ENCODE data around the gene CABLES1.

CABLES1 gene

DNA sequence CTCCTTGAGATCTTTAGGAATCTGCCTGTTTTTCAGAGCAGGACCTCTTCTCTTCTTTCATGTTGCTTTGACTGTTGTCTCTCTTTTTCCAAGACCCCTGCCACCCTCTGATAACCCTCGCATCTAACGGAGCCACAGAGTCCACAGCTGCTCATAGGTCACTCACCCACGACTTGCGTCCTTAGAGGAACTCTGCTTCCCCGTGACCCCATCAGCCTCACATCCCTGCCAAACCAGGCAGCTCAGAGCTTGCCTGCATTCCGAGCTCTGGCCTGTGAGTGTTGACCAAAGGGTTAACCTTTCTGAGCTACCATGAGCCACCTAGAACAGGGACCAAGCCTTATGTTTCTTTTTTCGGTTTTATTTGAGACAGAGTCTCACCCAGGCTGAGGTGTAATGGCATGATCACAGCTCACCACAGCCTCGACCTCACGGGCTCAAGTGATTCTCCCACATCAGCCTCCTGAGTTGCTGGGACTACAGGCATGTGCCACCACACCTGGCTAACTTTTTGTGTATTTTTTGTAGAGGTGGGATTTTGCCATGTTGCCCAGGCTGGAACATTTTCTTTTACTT is 36.4 kb downstream of the CABLES1 start:
- no peak for DNase-seq

DNA sequence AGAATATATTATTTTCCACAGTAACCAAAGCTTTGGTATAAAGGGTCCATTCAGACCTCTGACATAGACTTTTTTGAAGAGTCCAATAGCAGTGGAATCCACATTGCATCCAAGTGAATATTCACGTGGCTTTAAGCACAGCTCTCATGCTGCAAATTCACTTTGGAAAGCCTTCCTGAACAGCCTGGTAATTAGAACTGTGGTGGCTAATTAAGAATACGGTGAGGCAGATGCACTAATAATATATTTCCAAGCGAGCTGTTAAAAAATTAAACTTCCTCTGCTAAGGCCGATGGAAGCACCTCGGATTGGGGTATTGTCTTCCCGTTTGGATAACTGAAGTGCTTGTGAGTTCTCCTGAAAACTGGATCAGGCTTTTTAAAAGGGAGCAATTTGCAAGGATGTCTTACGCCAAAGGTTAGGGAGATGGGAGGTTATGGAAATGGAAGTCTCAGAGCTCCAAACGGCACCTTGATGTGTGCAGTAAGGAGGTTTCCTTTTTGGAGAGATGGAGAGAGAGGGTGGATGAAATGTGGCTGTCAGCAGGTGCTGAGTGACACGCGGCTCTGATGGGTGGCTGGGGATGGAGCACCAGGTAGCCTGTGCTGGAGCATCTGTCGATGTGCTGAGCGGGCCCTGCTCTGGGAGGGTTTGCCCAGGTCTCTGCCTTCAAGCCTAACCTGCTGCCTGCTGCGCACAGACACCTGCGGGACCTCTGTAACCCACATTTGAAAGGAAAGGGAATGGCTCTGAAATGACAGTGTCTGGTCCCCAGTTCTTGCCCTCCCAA is 37.5 kb downstream of the CABLES1 start:
- no peak for DNase-seq

DNA sequence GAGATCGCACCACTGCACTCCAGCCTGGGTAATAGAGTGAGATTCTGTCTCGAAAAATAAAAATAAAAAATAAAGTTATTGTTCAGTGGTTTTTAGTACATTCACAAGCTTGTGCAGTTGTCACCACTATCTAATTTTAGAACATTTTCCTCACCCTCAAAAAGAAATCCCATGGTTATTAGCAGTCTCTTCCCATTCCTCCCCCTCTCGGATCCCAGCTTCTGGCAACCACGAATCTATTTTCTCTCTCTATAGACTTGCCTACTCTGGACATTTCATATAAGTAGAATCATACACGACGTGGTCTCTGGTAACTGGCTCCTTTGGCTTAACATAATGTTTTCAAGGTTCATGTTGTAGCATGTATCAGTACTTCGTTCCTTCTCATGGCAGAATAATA is 38.6 kb downstream of the CABLES1 start:
- no peak for DNase-seq

DNA sequence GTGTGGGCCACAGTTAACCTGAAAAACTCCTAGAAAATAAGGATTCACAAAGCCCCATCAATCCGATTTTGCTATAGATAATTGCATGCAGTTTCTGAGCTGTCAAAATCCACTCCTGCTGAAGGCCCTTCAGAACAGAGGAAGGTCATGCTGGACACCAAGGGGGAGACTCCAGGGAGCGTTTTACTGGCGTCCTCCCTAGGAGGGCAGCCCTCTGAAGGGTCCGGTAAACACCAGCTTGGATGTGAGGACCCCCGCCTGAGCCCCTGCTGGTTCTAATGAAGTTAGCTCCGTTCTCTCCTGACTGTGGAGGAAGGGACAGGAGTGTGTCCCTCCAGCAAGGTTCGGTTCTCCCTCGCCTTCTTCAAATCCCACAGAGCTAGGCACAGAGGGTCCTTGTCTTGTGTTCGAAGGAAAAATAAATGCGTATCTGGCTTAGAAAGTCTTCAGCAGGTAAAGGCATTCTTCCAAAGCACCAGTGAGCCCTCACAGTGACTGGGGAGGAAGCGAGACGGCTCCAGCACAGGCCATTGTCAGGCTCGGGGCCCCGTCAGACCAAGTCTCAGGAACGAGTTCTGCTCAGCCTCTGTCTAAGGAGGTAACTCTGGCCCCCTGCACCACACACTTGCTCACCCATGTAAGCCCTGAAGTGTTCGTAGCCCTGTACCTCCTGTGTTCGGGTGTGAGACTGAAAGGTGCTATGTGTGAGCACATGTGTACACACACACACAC is 41.6 kb downstream of the CABLES1 start:
- no peak for DNase-seq

DNA sequence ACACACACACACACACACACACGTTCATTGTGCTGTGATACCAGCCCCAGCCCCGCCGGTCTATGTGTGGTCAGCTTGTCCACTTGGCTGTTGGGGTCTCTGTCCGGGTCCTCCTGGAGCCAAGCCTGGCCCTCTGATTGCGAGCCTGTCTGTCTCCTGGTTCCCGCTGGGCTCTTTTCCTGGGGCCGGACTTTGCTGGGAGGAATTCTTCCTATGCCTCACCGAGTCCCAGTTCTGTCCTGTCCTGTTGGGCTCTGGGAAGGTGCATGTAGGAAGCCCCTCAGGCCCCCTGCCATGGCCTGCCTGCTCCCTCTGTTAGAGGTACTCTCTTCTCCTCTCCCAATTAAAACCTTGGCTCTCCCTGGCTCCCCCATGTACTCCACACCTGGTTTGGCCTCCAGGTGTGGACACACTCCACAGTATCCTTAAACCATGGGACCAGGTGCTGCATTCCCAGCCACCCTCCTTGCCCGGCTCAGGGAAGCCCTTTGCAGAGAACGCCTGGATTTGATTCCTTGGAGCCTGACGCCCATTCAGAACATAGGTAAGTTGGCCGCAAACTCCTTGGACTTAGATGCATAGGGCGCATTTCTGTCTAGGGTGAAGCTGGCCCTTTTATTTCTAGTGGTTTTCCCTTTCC is 42.3 kb downstream of the CABLES1 start:
- DNase-seq = no peak

DNA sequence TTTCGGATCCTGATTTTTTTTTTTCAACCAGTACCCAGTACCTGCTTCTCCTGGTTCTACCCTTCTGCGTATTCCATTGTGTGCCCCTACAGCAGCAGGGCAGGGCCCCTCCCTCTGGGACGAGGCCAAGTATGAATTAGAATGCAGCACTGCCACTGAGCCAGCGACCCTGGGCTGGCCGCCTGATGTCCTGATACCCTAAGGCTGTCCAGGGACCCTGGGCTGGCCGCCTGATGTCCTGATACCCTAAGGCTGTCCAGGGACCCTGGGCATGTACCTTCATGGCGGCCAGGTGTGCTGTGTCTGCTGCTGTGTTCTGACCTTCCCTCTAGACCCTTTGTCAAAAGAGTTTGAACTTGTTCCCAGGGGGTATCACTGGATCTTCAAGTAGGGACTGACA is 42.9 kb downstream of the CABLES1 start:
- DNase-seq = no peak

DNA sequence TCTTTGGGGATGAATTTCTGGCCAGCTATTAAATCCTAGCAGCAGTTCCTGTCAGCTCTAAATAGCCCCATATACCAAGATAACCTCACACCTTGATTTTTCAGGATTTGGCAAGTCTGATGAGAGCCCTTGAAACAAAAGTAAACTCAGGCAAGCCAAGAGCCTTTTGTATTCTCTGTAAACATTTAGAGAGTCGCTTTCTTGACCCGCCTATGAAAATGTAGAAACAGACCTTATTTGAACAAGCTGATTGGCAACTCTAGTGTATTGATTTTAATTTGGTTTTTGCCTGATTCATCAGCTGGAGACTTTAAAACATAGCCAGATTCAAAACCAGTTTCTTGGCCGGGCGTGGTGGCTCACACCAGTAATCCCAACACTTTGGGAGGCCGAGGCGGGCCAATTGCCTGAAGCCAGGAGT is 43.4 kb downstream of the CABLES1 start:
- no peak for DNase-seq

DNA sequence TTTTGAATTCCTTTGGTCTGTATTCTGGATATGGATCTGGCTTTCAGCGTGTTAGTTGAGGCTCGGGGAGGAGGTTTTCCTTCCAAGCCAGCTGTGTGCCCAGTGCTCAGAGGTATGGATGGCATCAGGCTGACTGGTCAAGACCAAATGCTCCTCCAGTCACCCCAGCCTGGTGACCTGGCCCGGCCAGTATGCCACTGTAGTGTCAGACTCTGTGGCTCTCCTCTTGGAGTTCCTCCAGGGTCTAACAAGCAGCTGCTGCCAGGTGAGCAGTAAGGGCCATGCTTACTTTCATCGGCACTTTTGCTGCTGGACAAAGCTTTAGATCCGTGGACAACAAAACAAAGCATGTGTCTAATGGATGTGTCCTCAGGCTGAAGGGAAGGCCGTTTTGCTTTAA is 44.1 kb downstream of the CABLES1 start:
- DNase-seq = no peak

DNA sequence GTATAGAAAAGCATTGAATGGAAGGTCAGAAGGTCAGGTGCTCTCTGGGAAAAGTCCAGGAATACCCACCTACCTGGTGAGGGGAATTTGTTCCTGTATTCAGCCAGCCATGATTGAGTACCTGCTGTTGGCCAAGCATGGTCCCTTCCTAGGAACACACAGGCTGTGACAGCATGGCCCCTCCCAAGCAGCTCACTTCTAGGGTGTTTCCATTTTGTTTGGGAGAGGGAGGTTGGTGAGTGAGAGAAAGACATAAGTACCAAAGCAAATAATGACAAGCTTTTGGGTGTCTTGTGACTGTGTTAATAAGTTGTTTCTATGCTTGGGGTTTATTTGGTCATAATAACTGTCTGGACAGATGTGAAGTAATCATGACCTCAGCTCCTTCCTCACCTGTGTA is 46.3 kb downstream of the CABLES1 start:
- DNase-seq = no peak

DNA sequence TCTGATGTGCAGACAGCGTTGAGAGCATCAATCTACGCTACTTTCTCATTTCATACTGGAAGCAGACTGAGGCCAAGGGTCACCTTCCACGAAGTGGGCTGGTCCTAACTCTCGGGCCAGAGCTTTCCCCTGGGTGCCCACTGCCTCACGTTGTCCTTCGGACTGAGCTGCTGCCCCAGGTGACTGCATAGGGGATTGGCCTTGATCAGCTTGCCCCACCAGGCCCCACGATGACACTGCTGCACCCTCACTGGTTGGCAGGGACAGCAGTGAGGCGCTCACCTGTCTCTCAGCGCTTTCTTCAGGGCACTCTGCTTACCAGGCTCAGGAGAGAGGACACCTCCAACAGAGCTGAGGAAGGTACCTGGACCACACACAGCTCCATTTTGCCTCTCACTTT is 47.3 kb downstream of the CABLES1 start:
- DNase-seq = no peak

DNA sequence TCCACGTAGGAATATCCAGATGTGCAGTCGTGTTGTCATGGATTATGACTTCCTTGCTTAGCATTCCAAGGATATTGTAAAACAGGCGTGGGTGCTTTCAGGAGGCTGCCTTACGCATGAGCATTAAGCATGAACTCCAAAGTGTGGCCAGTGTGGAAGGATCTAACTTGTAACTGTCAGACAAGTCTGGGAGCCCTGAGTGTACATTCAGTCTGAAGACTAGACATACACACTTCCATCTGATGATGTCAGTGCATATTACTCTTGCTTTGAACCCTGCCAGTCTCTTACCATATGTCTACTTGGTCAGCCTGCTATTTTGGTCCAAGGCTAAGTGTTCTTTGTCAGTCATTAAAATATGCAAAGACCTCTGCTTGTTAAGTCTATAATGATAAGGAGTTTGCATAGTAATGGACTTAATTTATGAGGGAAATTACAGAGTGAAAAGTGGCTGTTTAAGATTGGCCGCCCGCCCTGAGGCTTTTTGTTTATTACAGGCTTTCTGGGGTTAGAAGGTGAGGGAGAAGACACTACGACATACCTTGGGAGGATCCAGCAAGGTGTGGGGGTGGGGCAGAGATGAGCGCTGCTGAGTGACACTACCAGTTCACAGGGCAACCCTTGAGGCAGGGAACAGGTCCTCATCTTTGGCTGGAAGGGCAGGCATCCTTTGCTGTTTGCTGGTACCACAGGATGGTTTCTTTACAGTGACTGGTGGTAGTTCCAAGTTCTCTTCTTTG is 48.3 kb downstream of the CABLES1 start:
- DNase-seq = no peak

DNA sequence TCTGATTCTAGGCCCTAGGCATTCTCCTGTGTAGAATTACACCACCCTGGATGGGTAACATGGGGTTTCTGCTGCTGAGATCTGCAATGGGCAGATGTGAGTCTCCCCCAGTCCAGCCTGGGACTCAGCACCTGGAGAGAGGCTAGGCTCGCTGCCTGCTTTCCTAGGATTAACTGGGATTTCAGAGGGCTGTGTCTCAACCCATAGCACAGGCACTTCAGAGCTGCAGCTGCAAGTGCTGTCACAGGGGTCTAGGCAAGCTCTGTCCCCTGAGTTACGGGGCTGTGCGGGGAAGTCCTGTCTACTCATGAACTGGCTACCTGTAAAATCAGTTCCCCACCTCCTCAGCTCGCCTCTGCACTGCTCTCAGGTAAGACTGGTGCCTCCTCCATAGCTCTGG is 51.5 kb downstream of the CABLES1 start:
- no peak for DNase-seq

DNA sequence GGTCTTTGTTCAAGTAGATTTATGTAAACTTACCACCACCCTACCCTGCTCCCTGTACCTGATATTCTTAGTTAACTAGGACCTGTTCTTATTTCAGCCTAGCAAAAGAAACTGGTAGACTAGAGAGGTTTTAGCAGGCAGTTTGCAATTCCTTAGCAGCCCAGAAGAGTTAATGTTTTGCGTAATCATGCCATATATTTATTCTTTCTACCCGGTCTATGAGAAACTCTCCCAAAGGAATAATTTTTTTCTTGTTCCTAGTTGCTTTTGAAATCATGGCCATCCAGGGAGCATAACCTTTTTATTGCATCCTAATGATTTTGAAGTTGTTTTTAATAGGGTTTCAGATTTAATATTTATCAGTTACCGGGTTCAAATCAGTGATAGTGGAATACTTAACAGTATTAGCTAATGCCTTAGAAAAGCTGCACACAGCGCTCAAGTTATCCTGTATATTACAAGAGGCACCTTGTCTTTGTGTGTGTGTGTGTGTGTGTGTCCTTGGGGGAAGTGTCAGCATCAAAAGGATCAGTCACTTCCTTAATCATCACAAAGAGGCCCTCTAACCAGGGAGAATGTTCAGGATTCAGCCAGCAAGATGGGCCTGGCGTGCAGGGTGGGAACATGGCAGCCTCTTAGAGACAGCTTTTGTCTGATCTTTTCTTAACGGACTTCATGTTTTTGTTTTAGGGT is 52.9 kb downstream of the CABLES1 start:
- no peak for DNase-seq

DNA sequence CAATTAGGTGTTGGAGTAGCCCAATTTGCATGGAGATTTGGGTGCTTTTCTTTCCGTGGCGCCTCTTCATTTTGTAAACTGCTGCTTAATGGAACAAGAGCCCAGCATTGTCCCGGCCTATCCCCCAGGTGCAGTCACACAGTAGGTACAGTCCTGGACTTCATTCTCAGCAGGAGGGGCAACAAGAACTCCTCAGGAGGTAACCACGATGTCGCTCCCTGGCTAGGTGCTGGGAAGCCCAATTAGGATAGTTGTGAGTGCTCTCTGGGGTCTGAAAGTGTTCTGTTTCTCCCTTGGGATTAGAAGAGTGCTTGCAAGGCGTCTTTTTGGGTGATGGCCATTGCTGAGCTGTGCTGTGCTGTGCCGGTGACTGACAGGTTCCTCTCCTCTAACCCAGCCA is 53.8 kb downstream of the CABLES1 start:
- no peak for DNase-seq

DNA sequence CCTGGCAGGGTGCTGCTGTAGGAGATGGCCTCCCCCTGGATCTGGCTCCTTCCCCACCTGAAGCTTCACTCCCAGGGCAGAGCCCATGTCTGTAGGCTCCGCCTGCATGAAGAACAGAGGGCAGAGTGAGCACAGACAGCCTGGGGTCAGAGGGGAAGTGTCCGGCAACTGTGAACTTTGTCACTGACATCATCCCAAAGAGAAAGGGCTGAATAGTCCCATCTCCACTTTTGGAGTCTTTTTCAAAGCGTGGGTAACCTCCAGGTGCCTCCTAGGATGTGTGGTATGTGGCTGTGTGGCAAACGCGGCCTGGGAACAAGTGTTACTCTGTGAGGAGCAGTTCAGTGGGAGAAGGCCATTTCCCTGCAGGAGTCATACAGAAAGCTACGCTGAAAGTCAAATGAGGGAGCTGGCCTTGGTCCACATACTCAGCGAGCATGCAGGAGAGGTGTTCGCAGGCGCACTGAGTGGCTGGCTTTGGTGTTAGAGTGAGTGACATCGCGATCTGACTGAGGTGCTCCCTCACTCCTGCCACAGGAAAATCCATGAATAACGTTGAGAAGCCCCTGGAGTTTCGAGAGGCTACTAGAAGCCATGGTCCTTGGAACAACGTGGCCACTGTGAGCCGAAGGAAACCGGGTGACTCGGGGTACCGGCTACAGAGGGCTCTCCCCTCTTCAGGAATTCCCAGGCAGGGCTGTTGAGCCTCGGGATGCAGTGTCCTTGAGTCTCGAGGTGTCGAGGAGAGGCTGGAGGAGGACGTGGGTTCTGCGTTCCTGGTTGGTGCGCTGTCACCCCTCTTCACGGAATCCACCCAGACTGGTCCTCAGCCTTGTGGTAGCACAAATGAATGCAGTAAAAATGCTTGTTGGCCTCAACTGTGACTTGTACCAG is 54.7 kb downstream of the CABLES1 start:
- no peak for DNase-seq

DNA sequence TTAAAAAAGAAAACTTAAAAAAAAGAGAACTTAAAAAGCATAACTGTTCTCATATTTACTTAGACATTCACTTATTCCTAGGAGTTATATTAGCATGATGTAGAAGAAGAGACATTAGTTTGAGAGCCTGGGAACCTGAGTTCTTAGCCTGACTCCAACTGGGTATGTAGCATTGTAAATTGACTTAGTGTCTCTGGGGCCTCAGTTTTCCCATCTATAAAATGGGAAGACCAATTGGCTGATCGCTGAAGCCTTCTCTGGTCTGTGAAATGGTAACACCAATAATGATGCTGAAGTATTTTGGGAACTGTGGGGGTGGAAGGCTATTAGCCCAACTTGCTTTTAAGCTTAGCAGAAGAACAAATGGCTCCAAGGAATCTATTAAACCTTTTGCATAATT is 55.9 kb downstream of the CABLES1 start:
- DNase-seq = no peak

DNA sequence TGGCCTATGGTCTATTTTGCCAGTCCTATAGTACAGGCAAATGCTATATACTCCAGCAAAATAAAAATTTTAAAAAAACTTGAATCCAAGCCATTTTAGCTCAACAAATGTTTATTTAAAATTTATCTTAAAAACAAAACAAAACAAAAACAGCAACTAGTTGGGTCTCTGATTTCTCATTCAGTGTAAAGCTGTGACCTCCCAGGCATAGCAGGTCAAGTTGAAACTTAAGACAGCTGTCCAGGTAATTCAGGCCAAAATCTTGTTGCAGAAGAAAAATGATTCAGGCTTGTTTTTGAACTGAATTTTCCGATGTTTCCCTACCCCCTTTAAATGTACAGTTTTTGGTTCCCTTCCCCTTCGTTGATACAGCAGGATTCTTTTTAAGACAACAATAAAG is 58.5 kb downstream of the CABLES1 start:
- no peak for DNase-seq

DNA sequence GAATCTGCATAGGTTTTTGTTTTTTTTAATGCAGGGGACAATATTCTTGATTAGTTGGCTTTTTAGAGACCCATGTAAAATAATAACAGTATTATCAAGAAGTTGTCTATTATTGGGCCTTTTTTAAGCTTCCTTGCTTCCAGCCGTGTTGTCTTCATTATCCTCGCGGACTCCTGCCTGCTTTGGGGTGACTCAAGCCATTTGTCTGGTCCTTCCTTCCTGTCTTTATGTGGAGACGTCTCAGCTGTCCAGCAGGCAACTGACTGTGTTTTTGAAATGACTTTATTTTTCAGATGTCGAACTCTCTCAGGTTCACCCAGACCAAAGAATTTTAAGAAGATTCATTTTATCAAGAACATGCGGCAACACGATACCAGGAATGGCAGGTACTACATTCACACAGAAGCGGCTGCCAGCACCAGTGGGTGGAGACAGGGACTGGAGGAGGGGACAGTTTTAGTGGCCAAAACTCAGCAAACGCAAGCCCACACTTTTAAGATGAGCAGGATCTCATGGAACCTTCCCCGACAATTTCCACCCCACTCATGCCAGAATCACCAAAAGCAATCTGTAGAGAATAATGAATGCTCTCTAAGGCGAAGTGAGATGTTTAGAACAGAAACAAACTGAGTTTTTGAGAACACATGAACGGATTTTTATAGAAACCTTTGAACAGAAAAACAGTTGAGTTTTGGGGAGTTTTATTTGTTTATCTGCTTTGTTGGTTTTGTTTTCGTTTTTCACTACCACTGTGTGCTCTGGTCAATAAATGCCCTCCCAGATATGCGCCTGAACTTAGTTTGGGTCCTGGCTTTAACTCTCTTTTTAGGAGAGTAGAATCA is 59.1 kb downstream of the CABLES1 start:
- DNase-seq = no peak

DNA sequence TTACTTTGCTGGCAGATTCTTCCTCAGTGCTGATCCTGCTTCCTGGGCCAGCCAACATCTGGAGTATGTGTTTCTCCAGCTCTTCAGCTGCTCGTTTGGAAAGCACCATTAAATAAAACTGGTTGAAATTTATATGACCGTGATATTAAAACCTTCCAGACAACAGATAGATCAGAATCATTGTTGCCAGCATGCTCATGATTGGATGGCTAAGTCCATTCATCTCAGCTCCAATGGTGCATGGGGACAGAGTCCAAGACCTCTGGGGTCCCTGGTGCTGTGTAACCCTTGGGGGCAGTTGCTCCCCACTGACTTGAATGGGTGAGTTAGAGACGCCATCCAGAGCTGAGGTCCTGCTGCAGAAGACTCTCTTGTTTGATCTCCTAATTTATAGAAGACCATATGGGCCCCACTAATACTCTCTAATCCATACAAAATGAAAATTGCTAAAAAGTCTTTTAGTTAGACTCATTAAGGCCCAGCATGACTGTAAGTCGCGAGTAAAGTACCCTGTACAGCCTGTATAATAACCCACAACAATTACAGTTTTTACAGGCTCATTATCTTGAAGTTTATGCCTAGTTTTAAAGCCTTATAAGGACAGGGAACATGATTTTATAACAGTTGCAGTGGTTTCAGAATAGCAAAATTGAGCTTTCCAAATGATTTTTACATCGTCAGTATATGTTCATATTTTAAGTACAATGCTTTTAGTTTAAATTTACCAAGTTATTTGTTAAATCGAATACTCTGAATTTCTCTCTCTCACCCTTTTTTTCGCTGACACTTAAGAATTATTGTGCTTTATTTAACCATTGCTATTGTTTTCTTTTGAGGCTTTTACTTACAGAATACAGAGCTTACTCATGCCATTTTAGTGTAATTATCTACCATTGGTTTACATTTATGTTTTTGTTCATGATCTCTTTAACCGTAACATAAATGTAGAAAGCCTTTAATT is 60.0 kb downstream of the CABLES1 start:
- DNase-seq = no peak

Measured in NCI-H1417 treated with DMSO at 0.1 percent for 48 hours (cell line).